Thoracic aorta (tissue), 2 donors: Measurements from ENCODE around the gene C1QTNF7. TPM values are rescaled to one million over a fixed set of nuclear protein-coding genes. Genes with fewer than 3 reads are reported as not detected.

ENCODE experiments used
- ATAC-seq: fragments of 150-250 bp; one replicate; pipeline ENCODE4 v1.8.0; 2017; ENCODE audit warnings: low read depth; ENCODE audit not compliant: insufficient number of reproducible peaks, low FRiP score
- DNase-seq: peaks from one replicate; pipeline ENCODE4 v3.0.0-alpha.2; 2020; ENCODE audit warnings: low spot score
- H3K27ac ChIP-seq, 2 donors: fragments of 200-600 bp; sonication (generic); 1 replicate in 1 of 2; 2 replicates in 1 of 2; pipeline ENCODE4 v1.5.1; 2016; ENCODE audit warnings: mild to moderate bottlenecking in 2 of 2, moderate library complexity in 2 of 2
- H3K27me3 ChIP-seq: fragments of 200-600 bp; sonication (generic); replicated peaks from 2 replicates; pipeline ENCODE4 v1.6.0; 2016; ENCODE audit warnings: mild to moderate bottlenecking; ENCODE audit not compliant: insufficient read depth
- H3K36me3 ChIP-seq: fragments of 200-600 bp; sonication (generic); one replicate; pipeline ENCODE4 v1.5.1; 2016
- H3K4me1 ChIP-seq, 2 donors: fragments of 200-600 bp; sonication (generic); 1 replicate in 1 of 2; 2 replicates in 1 of 2; pipeline versions ENCODE4 v1.5.1 to v1.6.0; 2016; ENCODE audit warnings: low read depth in 2 of 2, mild to moderate bottlenecking in 1 of 2; ENCODE audit not compliant: control insufficient read depth in 1 of 2
- H3K4me3 ChIP-seq: fragments of 200-600 bp; sonication (generic); 2 replicates; pipeline ENCODE4 v1.5.1; 2016; ENCODE audit warnings: mild to moderate bottlenecking
- H3K9me3 ChIP-seq: fragments of 200-600 bp; sonication (generic); 2 replicates; pipeline ENCODE4 v1.5.1; 2016
- total RNA-seq, 2 donors: library from RNA; depleted of rRNA; stranded (reverse); fragments of >200 nt; gene quantifications; one replicate each; pipeline versions ENCODE4 v1.1.0 to v1.2.3, GENCODE V29; 2016
- TF ChIP-seq, protein P1 (sequence below): fragments of 200-600 bp; sonication (generic); IDR thresholded peaks from one replicate; pipeline ENCODE4 v1.5.1; 2019; ENCODE audit warnings: antibody characterized with exemption

Gene C1QTNF7
- total RNA-seq, 2 donors from 2014 or later = 18.2 to 24.0 TPM

- TF ChIP-seq, protein P1, sequence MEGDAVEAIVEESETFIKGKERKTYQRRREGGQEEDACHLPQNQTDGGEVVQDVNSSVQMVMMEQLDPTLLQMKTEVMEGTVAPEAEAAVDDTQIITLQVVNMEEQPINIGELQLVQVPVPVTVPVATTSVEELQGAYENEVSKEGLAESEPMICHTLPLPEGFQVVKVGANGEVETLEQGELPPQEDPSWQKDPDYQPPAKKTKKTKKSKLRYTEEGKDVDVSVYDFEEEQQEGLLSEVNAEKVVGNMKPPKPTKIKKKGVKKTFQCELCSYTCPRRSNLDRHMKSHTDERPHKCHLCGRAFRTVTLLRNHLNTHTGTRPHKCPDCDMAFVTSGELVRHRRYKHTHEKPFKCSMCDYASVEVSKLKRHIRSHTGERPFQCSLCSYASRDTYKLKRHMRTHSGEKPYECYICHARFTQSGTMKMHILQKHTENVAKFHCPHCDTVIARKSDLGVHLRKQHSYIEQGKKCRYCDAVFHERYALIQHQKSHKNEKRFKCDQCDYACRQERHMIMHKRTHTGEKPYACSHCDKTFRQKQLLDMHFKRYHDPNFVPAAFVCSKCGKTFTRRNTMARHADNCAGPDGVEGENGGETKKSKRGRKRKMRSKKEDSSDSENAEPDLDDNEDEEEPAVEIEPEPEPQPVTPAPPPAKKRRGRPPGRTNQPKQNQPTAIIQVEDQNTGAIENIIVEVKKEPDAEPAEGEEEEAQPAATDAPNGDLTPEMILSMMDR = peak; percentile 52
- no peaks in the 10 kb centered on the region for H3K36me3 ChIP-seq
- H3K4me1 ChIP-seq = peaks cover 59 to 82% of the 10 kb centered on the region in 2 donors
- peak overlapping the region; percentile 55 to 63 for H3K27ac ChIP-seq
- H3K27me3 ChIP-seq = no peaks in the 10 kb centered on the region
- H3K9me3 ChIP-seq = no peaks in the 10 kb centered on the region
- ATAC-seq (no peak), DNase-seq (no peak)
- no peak overlapping the region for H3K4me3 ChIP-seq
Observed at GRCh38 chr4:15396157-15396800, 31.6 kb upstream of the C1QTNF7 start.

DNA sequence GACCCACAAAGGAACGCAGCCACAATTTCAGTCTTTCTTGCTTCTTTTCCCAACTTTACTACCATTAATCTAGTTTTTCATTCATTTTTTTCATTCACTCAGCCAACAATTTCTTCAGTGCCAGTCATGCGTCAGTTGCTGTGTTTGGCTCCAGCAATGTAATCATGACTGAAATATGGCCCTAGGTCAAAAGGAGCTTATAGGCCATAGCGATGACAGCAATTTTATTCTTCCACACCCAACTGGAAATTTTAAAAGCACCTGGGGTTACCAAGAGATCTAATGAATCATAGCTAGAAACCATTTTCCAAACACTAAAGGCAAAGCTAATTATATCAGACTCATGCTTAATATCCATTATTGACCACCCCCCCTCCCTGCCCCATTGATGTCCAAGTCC is 29.8 kb upstream of the C1QTNF7 start:
- DNase-seq (no peak), ATAC-seq (no peak)
- Histone ChIP-seq H3K4me1 (peaks cover 58 to 83% of the 10 kb centered on the region in 2 donors), H3K27me3 (no peaks in the 10 kb centered on the region), H3K9me3 (no peaks in the 10 kb centered on the region), H3K36me3 (no peaks in the 10 kb centered on the region), H3K27ac (peak overlapping the region; percentile 61 to 88), H3K4me3 (no peak overlapping the region)
- TF ChIP-seq, protein P1 = no peak

GRCh38 chr4:15398732-15399131 is 29.1 kb upstream of the C1QTNF7 start:
- ATAC-seq = no peak
- Histone ChIP-seq H3K4me1 (peaks cover 64 to 90% of the 10 kb centered on the region in 2 donors), H3K4me3 (no peak overlapping the region), H3K36me3 (no peaks in the 10 kb centered on the region), H3K9me3 (no peaks in the 10 kb centered on the region), H3K27me3 (no peaks in the 10 kb centered on the region), H3K27ac (peak overlapping the region; percentile 61 to 88)
- DNase-seq = no peak
- TF ChIP-seq, protein P1 = no peak

DNA sequence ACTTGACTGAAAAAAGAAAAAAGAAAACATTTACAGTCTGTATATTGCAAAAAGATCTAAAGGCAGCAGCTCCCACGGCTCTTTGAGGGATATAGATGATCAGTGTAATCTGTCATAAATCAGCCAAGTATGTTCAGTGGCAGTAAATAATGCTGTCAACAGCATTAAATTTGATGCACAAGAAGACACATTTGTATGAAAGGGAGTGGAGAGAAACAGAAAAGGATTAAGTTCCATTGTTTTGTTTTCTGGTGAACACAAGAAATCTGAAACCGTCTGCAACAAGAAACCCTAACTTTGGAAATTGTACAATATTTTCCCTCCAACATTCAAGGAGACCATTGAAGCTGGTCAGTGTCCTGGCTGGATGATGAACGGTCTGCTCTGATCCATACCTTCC is 27.6 kb upstream of the C1QTNF7 start:
- Histone ChIP-seq H3K4me1 (peaks cover 67 to 98% of the 10 kb centered on the region in 2 donors), H3K4me3 (no peak overlapping the region), H3K27ac (peak overlapping the region; percentile 82 to 88), H3K36me3 (no peaks in the 10 kb centered on the region), H3K27me3 (no peaks in the 10 kb centered on the region), H3K9me3 (no peaks in the 10 kb centered on the region)
- ATAC-seq (no peak), DNase-seq (no peak)
- TF ChIP-seq, protein P1 = no peak

GRCh38 chr4:15400981-15401671 is 26.7 kb upstream of the C1QTNF7 start:
- Histone ChIP-seq H3K4me1 (peaks cover 58 to 98% of the 10 kb centered on the region in 2 donors), H3K27me3 (no peaks in the 10 kb centered on the region), H3K27ac (peak overlapping the region; percentile 82 to 88), H3K4me3 (peak overlapping the region; percentile 3), H3K9me3 (no peaks in the 10 kb centered on the region), H3K36me3 (no peaks in the 10 kb centered on the region)
- TF ChIP-seq, protein P1 = no peak
- ATAC-seq (peak; percentile 56), DNase-seq (peak; percentile 61)
